Activated CD8-positive, alpha-beta memory T cell treated with anti-CD3 and anti-CD28 coated beads for 24 hours (primary cell): ENCODE results near the gene SPOCK1.
"Not testable (repeated sequence)": the region's sequence is repeated elsewhere in the genome, so short reads cannot be mapped to it uniquely, and the experiment has no call there.

Source experiments
- DNase-seq: peaks from one replicate; pipeline ENCODE4 v3.0.0-alpha.2; 2020

Gene SPOCK1

GRCh38 chr5:137259115-137259514 is 240.0 kb downstream of the SPOCK1 start:
- not testable (repeated sequence) for DNase-seq

DNA sequence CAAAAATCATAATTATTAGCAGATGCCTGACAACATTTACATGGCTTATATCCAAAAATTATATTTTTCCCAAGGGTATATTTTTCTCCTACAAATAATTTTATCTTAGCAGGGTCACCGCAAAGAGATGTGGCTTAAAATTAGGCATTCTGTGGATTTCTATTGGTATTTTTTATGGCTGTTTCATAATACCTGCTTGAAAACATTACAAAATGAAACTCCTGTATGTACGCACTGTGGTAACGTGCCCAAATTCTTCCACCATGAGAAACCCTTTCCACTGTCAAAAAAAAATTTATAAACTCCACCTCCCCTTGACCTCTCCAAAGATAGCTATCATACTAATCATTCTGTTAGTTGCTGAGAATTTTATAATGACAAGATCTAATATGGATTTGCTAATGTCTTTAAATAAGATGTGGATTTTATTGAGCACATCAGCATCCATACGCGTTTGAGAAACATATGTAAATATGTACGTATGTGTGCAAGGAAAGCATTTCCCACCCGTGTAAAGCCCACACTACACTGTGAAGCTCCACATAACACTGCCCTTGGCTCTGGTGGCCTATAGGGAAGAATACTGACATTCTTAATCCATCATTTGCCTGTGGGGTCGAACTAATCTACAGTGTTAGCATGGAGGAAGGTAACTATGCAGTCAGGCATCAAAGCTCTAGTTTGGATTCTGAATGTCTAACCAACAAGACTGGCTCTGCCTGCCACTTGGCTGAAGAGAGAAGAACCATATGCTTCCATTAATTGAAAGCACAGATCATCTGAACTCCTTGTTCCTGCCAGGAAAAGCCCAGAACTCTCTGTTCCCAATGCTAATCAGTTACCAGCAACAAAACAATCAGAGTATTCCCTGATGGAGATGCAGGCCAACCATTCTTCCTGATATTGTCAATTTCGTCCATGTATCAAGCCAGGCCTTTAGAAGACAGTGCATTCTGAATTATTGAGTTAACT is 244.7 kb downstream of the SPOCK1 start:
- no peak for DNase-seq

DNA sequence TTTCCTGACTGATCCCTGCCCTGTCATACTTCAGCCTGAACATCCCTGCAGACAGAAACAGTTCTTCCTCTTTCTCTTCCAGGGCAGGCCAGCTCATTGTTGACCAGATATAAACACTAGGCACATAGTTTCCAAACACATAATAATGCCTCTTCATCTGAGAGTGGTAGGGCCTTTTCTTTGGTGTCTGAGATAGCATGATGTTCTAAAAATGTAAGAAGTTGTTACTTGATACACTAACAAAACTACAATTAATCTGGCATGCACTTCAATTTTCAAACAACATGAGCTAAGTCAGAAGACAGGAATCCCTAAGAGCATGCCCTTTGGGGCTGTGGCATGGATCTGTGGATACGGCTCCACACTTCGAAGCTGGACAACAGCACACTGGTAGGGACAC is 246.6 kb downstream of the SPOCK1 start:
- no peak for DNase-seq

DNA sequence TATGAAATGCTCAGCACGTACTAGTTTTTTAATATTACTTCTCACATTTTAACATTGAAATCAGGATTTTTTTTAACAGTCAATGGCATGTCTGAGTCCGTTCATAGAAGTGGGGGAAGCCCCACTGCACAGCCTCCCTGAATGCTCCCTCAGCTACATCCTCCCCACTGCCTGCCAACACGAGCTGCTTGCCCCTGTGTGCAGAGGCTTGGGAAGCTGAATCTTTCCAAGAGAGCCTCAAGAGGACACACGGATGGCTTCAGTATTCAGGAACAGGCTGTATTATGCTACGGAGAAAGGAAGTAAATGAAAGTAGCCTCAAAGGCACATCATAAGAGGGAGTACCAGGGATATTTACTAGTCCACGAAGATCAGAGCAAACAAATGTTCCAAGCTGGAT is 248.7 kb downstream of the SPOCK1 start:
- no peak for DNase-seq

DNA sequence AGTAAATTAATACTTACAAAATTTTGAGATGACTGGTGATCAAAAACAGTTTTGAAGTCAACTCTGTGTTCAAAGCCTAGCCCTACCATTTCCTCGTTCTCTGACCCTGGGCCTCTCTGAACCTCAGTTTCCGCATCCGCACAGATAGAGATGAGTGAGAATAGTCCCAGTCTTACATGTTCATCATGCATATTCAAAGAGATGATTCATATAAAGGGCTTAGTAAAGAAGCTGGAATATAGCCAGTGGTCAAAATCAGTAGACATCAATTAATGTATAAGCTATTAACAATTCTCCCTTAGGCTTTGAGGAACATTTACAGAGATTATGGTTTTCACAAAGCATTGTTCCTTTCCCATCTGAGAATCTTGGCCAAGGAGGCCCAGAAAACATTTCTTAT is 250.6 kb downstream of the SPOCK1 start:
- DNase-seq = no peak

GRCh38 chr5:137245438-137245837 is 253.7 kb downstream of the SPOCK1 start:
- no peak for DNase-seq

- DNase-seq = no peak
Observed at GRCh38 chr5:137240285-137240684, 258.8 kb downstream of the SPOCK1 start.

- DNase-seq = no peak
Observed at GRCh38 chr5:137236849-137237507, 262.1 kb downstream of the SPOCK1 start.

DNA sequence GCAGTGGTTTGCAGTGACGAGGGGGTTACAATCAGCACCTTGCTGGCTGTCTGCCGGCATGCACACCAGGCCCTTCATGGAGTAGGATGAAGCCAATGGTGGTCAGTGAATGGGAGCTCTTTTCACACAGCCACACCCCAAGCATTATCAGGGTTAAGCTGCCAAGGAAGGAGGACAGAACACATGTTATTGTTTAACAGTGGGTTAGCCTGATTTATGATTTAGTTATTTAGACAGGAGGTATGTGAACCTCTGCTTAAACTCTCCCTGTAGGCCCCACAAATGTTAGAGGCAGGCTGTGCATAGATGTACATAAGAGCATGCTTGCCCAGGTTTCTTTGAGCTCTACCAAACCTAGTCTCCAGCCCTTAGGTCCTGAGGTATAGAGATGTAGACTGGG is 262.9 kb downstream of the SPOCK1 start:
- no peak for DNase-seq

DNA sequence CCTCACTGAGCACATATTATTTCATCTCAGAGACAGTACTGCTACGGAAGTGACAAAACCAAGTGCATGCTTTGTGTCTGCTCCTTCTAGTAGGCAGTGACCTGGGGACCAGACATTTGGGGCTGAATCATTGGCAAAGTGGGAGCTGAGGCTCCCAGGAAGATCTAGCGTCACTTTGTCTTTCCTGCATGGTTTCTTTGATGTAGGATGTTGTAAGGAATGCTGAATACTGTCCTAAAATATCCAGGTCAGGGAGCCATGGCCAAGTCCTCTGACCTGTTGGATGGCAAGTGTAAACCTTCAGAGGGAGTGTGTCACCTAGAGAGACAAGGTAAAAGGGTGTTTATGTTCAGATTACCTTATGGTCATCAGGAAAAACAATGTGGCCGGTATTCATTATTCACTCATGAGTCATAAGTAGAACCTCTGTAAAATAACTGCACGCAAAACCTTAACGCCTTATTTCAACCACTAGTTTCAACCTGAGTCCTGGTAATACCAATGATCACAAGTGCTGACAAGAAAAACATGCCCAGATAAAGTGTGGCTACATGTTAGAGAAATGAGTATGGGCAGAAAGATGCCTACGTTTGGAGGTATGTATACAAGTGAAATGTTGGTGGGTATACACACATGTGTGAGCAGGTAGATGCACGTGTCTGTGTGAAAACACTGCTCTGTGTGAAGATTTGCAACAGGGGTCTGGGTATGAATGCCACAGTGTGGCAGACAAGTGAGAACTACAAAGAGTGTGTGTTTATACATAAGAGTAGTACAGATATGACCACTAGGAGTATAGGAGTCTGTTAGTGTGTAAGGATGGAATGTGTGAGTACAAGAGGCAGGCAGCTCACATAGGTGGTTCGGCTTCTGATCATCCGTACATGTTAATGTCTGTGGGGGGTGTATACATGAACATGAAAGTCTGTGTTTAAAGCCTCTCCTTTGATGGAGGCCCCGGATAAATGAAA is 263.9 kb downstream of the SPOCK1 start:
- no peak for DNase-seq

- DNase-seq = no peak
Observed at GRCh38 chr5:137233726-137234125, 265.4 kb downstream of the SPOCK1 start.

DNA sequence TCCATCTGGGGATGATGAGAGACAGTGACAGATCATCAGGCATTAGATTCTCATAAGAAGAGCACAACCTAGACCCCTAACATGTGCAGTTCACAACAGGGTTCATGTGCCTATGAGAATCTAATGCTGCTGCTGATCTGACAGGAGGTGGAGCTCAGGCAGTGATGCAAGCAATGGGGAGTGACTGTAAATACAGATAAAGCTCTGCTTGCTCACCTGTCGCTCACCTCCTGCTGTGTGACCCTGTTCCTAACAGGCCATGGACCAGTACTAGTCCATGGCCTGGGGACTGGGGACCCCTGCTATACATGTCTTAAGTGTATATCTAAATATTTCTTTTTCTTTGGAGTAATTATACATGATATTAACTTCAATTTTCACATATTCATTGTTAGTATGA is 265.8 kb downstream of the SPOCK1 start:
- not testable (repeated sequence) for DNase-seq

- no peak for DNase-seq
Observed at GRCh38 chr5:137231540-137231939, 267.6 kb downstream of the SPOCK1 start.

GRCh38 chr5:137228816-137229215 is 270.3 kb downstream of the SPOCK1 start:
- DNase-seq = no peak

GRCh38 chr5:137226081-137226480 is 273.0 kb downstream of the SPOCK1 start:
- no peak for DNase-seq

DNA sequence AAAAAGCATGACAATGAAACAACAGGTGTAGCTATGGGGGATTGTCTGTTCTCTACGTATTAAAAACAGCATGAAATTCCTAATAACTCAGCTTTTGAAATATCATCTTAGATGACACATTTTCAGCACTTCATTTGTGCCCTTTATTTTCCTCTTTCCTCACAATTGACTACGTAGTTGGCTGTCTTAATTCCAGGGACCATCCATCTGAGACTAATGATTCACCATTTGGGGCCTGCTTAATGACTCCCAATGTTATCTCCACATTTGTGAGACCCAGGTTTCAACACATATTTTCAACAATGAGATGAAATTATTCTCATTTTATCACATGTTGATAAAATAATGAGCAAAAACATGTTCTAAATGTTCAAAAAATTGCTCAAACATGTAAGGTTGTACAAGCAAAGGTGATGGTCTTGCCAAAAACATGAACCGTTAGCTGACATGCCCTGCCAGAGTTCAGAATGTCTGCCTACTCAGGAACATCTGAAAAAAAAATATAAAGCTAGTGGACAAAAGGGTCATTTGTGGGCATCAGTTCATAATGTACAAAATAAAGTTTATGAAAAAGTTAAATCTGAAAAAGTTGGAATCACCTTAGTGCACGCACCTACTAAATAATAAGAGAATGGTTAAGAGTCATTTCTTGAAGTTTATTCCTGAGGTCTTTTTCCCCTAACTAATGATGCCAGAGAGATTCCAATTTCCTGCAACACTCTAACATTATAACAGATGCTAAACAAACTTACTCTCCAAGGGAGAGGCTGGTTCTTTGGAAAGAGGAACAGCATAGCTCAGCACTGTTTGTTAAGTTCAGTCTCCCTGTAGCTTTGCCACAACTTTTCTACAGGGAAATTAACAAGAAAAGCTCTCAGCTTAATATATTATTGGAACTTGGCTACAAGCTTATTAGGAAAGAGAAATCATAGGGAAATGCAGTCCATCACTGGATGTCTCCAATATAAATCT is 275.5 kb downstream of the SPOCK1 start:
- DNase-seq = no peak

DNA sequence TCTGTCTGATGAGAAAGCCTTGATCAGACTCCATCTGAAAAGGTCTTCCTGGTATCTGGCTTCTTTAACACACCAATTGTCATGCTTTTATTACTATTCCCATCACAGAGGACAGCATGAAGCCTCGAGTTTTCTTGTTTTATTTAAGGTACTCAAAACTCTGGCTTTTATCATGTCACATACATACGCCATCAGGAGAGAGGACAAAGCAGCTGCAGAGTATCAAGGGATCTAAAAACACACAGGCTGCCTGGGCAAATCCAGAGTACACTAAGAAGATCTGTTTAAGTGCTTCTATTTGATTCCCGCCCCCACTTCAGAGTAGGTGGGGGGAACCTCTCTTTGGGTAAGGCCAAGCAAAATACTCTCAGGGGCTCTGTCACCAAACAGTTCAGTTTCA is 277.2 kb downstream of the SPOCK1 start:
- DNase-seq = no peak

GRCh38 chr5:137220523-137220927 is 278.6 kb downstream of the SPOCK1 start:
- DNase-seq = no peak

- no peak for DNase-seq
Observed at GRCh38 chr5:137218896-137219295, 280.2 kb downstream of the SPOCK1 start.

GRCh38 chr5:137218471-137218870 is 280.7 kb downstream of the SPOCK1 start:
- no peak for DNase-seq

- no peak for DNase-seq
Observed at GRCh38 chr5:137217599-137218200, 281.4 kb downstream of the SPOCK1 start.
